HL-60/S4 treated with phorbol 12-myristate 13-acetate at 8.2 ng/mL for 4 days and 3 days (cell line): Measurements from ENCODE around the gene FUZ.

ENCODE experiments used
- in situ Hi-C: fragments of 300-500 bp; cut with MboI; formaldehyde crosslinking; loops from 2 replicates; pipeline ENCODE4 v1.15.0; 2022; ENCODE audit warnings: low sequenced_read_pairs

The FUZ gene

DNA sequence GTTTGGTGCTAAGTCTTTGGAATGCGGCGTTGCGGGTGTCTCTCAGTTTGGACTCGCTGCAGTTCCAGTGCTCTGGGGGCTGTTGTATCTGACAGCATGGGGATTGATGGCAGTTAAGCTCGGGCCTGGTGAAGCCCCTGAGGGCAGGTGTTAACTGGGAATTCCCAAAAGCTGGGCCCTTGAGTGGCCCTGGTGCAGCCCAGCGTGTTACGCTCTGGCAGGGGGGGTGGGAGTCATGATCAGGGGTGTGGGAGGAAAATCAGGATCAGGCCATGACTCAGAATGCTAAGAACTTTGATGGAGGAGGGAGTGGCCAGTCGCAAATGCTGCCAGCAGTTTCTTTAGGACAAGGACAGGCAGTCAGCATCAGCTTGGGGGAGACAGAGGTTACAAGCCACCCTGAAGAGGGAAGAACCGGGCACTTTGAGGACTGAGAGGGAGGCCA lies 26.7 kb downstream of the FUZ start:
- in situ Hi-C loops, result no loop called here

DNA sequence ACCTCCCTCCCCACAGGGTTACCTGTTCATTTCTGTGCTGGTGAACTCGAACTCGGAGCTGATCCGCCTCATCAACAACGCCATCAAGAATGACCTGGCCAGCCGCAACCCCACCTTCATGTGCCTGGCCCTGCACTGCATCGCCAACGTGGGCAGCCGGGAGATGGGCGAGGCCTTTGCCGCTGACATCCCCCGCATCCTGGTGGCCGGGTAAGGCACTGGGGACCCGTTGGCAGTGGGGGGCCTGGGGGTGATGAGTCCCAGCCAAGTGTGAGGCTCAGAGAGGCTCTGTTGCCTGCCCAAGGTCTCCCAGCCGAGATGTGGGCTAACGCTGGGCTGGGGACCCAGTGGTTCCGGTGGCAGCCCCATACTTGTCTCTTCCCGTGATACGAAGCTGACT lies 30.6 kb downstream of the FUZ start:
- in situ Hi-C loops, result no loop called here

GRCh38 chr19:49781394-49781793 lies 31.7 kb downstream of the FUZ start:
- in situ Hi-C loops, result no loop called here

GRCh38 chr19:49780861-49781260 lies 32.2 kb downstream of the FUZ start:
- in situ Hi-C loops, result no loop called here

DNA sequence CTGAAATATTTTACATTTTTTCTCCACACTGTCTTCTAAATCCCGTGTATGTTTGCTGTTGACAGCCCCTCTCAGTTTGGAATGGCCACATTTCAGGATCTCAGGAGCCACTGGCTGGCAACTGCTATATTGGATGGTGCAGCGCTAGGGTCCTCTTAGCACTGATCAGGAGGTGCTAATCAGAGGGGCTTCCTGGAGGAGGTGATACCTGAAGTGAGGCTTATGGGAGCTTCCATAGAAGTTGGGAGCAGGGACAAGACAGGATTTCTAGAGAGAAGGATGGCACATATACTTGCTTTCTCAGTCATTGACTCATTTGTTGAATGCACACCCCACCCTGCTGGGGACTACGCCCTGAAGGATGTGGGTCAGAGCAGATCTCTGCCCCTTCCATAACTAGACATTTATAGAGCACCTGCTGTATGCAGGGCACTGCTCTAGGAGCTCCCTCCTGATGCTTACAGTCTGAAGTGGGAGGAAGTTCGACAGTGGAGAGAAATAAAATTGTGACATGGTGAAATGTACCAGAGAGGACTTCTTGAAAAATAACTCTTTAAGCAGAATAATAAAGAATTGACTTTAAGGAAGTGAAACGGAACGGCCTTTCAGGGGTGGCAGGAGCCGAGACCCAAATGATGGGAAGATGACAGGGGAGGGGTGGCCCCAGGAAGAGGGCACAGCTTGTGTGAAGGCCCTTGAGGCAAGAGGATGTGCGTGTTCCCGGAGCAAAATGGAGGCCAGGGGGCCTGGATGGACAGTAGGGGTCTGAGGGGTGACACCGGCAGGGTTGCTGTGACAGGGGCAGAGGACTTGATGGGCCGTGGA lies 33.1 kb downstream of the FUZ start:
- in situ Hi-C loops, result no loop called here

DNA sequence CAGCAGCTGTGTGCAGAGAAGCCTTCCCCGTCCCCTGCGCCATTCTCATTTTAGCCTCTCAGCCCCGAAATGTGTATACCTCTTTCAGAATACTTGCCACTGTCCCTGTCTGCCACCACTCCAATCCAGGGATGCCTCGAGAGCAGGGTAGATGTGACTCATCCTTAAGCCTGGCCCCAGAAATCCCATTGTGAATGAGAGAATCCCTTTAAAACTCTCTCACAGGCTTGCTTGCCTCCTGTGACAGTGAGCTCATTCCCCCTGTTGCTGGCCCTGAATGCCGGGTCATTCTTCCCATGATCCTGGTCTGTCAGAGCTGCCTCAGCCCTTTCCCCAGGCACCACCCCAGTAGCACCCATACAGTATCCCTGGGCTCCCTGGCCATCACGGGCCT lies 36.7 kb downstream of the FUZ start:
- in situ Hi-C loops, result no loop called here

- in situ Hi-C loops, result no loop called here
These were observed 37.2 kb downstream of the FUZ start for GRCh38 chr19:49775742-49776370.

DNA sequence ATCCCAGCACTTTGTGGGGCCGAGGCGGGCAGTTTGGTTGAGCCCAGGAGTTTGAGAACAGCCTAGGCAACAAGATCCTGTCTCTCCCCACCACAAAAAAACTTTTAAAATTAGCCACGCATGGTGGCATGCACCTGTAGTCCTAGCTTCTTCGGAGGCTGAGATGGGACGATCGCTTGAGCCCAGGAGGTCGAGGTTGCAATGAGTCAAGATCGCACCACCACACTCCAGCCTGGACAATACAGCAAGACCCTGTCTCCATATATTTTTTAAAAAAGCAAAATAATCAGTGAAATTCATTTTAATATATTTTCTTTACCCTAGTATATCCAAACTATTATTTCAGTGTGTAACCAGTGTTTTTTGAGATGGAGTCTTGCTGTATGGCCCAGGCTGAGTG lies 38.1 kb downstream of the FUZ start:
- in situ Hi-C loops, result no loop called here

- in situ Hi-C loops, result no loop called here
These were observed 39.3 kb downstream of the FUZ start for GRCh38 chr19:49773663-49774350.

- in situ Hi-C loops, result no loop called here
These were observed 40.2 kb downstream of the FUZ start for GRCh38 chr19:49772850-49773432.

DNA sequence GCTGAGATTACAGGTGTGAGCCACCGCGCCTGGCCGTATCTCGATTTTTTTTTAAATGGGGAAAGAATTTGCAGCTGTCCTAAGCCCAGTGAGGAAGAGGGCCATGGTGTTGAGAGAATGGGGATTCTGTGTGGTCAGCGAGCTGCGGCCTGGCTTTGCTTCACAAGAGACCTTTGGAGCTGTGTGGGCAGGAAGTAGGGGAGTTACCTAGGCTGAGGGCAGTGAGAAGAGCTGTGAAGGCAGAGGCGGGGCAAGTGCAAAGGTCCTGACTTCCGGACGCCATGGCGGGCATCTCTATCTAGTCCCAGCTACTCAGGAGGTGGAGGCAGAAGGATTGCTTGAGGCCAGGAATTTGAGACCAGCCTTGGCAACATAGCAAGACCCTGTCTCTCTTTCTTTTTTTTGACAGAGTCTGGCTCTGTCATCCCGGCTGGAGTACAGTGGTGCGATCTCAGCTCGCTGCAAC lies 41.4 kb downstream of the FUZ start:
- in situ Hi-C loops, result no loop called here

- in situ Hi-C loops, result no loop called here
These were observed 42.6 kb downstream of the FUZ start for GRCh38 chr19:49770529-49770928.

GRCh38 chr19:49767967-49768581 lies 45.0 kb downstream of the FUZ start:
- in situ Hi-C loops, result no loop called here

- in situ Hi-C loops, result no loop called here
These were observed 45.7 kb downstream of the FUZ start for GRCh38 chr19:49767381-49767780.

DNA sequence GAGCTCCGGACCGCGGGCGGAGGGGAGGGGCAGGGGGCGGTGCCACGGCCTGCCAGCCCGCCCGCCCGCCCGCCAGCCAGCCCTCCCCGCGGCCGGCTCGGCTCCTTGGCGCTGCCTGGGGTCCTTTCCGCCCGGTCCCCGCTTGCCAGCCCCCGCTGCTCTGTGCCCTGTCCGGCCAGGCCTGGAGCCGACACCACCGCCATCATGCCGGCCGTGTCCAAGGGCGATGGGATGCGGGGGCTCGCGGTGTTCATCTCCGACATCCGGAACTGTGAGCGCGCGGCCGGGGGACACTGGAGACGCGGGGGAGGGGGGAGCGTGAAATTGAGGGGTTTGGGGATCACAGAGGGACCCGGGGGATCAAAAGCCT lies 46.2 kb downstream of the FUZ start, which contains the start of gene AP2A1:
AP2A1 (plus strand) TSS at position 72 of the 370 bp plus-strand sequence; CDS start at position 205, 133 bp downstream.
- in situ Hi-C loops, result no loop called here

DNA sequence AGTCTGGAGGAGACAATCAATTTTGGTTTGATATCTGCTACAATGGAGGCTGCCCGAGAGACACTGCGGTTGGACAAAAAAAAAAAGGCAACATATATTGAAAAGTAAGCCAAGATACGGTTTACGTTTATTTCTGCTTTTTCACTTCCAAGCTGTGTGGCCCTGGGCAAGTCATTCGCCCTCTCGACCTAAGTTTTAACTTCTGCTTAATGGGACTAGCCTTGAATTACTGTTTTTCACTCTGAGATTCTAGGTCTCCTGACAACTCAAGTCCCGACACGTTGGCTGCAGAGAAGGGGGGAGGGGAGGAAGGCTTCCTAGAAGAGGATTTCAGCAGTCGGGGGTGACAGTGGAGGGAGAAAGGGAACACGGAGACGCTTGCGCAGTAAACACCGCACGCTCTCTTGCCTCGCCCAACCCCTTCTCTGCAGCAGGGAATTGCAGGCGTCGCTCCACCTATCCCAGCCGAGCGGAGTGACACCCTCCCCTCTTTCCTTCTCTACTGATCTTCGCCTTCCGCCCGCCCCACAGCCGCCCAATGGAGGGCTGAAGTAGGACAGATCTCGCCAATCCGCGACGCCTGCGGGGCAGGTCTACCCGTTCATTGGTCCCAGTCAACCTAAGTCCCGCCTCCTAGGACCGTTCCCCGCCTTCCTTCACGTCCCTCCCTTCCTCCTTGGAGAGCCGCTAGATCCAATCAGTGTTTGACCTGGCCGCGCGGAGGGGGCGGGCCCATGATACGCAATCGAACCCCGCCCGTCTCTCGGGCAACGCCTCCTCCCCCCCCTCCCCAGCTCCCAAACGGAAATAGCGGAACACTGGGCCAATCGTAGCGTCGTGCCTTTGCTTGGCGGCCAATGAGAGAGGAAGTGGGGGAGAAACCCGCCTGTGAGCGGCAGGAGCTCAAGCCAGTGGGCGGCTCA lies 46.8 kb downstream of the FUZ start:
- in situ Hi-C loops, result no loop called here

- in situ Hi-C loops, result no loop called here
These were observed 48.8 kb downstream of the FUZ start for GRCh38 chr19:49764341-49764740.

DNA sequence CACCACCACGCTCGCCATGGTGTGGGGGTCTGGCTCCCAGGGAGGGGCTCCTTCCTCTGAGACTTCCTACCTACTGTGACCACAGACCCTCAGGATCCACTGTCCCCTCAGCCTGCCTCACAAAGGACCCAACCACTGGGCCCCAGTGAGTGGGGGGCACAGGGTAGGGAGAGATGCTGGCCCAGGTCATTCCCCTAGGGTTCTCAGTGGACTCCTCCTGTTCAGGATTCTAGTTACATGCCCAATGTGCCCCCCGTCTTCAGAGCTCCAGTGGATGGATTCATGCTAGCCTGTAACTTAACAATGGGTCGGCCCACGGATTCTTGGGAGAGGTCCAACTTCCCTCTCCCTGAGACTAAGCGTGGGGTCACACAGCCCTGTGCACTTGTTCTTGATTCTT lies 49.9 kb downstream of the FUZ start, which contains the start of gene TSKS:
TSKS (minus strand) TSS at position 77 of the 400 bp plus-strand sequence; CDS start at position 18, 59 bp downstream.
- in situ Hi-C loops, result no loop called here

DNA sequence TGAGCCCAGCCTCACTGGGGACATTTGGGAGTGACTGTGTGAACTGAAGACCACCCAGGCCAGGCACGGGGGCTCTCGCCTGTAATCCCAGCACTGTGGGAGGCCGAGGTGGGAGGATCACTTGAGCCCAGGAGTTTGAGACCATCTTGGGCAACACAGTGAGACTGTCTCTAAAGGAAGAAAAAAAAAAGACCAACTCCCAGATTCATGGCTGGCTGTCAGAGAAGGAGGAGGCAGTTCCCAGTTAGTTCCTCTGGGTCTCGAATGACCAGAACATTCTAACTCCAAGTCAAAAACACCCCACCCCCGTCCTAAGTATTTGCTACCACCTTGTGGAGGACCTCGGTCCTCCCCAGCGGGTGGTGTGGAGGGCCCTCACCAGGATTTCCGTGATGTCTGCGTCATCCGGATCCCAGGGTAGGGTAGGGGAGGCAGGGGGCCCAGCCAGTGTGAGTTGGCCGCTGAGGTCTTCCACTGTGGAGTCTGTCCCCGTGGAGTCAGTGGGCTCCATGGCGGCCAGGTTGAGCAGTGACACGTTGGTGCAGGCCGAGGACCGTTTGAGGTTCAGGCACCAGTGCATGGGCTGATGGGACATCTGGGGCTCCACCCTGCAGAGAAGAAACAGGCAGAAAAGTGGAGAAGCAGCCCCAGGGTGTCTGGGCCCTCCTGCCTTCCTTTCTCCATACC lies 51.3 kb downstream of the FUZ start:
- in situ Hi-C loops, result no loop called here
